GM12878 (cell line): ENCODE results near the gene INPP5D. TPM values are rescaled to one million over a fixed set of nuclear protein-coding genes. Genes with fewer than 3 reads are reported as not detected.

Source experiments
- ATAC-seq: fragments of 200-7000 bp; cut with Tn5 transposase; 3 replicates; pipeline ENCODE4 v1.9.1; 2020; ENCODE audit warnings: mild to moderate bottlenecking, moderate library complexity
- BruUV-seq: library from RNA; stranded (reverse); fragments of 400-500 nt; replicated peaks from 2 replicates; lab custom pipeline; 2021; lab: Mats Ljungman, UMichigan
- CTCF ChIA-PET: fragments of 300-600 bp; sonication (Branson Sonifier 250); formaldehyde crosslinking; extraction: SDS; loops from one replicate; lab custom pipeline; 2021; ENCODE audit warnings: inconsistent platforms; lab: Yijun Ruan, JAX
- POLR2A ChIA-PET: fragments of 350-600 bp; formaldehyde crosslinking; extraction: SDS; loops from one replicate; lab custom pipeline; 2021; ENCODE audit warnings: inconsistent platforms; lab: Charles Lee
- RAD21 ChIA-PET: fragments of 300-600 bp; sonication (Branson Sonifier 250); formaldehyde crosslinking; loops from one replicate; lab custom pipeline; 2023; ENCODE audit warnings: antibody characterized with exemption; ENCODE audit not compliant: unreplicated experiment; lab: Charles Lee
- SMC1A ChIA-PET: fragments of 300-600 bp; sonication (Branson Sonifier 250); formaldehyde crosslinking; loops from one replicate; lab custom pipeline; 2023; ENCODE audit not compliant: unreplicated experiment, uncharacterized antibody; lab: Charles Lee
- DNase-seq: peaks from one replicate; pipeline ENCODE4 v3.0.0-alpha.2; 2011; ENCODE audit warnings: low read depth, low spot score
- FAIRE-seq: peaks from 3 replicates; lab custom pipeline; 2011; peaks lifted over from hg19 to GRCh38; lab: Jason Lieb, UNC
- H2AFZ ChIP-seq: 2 replicates; pipeline ENCODE4 v1.6.0; 2011; ENCODE audit warnings: low read depth, low read length, control low read depth; ENCODE audit not compliant: control insufficient read depth
- H3K27ac ChIP-seq: 2 replicates; pipeline ENCODE4 v1.5.1; 2011; ENCODE audit warnings: control low read depth; ENCODE audit not compliant: control insufficient read depth, insufficient read depth
- H3K27me3 ChIP-seq, 2 experiments: replicated peaks in 1 of 2; 2 replicates each; pipeline versions ENCODE4 v1.6.0 to v1.6.1; 2011; ENCODE audit warnings: low read length in 1 of 2; ENCODE audit not compliant: control insufficient read depth in 2 of 2, insufficient read depth in 2 of 2
- H3K36me3 ChIP-seq, 2 experiments: 2 replicates each; pipeline ENCODE4 v1.5.1; 2011; ENCODE audit warnings: low read length in 1 of 2; ENCODE audit not compliant: control insufficient read depth in 2 of 2, insufficient read depth in 2 of 2
- H3K4me1 ChIP-seq: 2 replicates; pipeline ENCODE4 v1.6.1; 2011; ENCODE audit warnings: mild to moderate bottlenecking, low read length, moderate library complexity, mixed read lengths; ENCODE audit not compliant: control insufficient read depth, insufficient read depth
- H3K4me2 ChIP-seq: 2 replicates; pipeline ENCODE4 v1.6.0; 2011; ENCODE audit warnings: control low read depth; ENCODE audit not compliant: control insufficient read depth, insufficient read depth
- H3K4me3 ChIP-seq: fragments of 200-600 bp; sonication (generic); 2 replicates; pipeline ENCODE4 v1.5.1; 2016
- H3K79me2 ChIP-seq: 2 replicates; pipeline ENCODE4 v1.6.0; 2011; ENCODE audit warnings: low read length; ENCODE audit not compliant: control insufficient read depth, insufficient read depth
- H3K9ac ChIP-seq: 2 replicates; pipeline ENCODE4 v1.8.0; 2011; ENCODE audit warnings: low read length, control low read depth, mixed read lengths; ENCODE audit not compliant: control insufficient read depth, insufficient read depth
- H3K9me3 ChIP-seq: replicated peaks from 3 replicates; pipeline ENCODE4 v1.5.1; 2011; ENCODE audit warnings: mild to moderate bottlenecking, low read length; ENCODE audit not compliant: control insufficient read depth, insufficient read depth
- H4K20me1 ChIP-seq: 2 replicates; pipeline ENCODE4 v1.6.0; 2011; ENCODE audit not compliant: control insufficient read depth, insufficient read depth
- BCL3 ChIP-seq: IDR thresholded peaks from 2 replicates; pipeline ENCODE4 v1.6.1; 2011; ENCODE audit warnings: borderline replicate concordance, low read depth, mild to moderate bottlenecking, moderate library complexity, low read length; ENCODE audit not compliant: insufficient read depth, poor library complexity, severe bottlenecking
- MEF2A ChIP-seq: IDR thresholded peaks from 2 replicates; pipeline ENCODE4 v1.6.1; 2011; ENCODE audit warnings: low read depth, mild to moderate bottlenecking, low read length, moderate library complexity; ENCODE audit not compliant: insufficient read depth
- MTA2 ChIP-seq: fragments of 450-650 bp; IDR thresholded peaks from 2 replicates; pipeline ENCODE4 v1.6.1; 2016; ENCODE audit warnings: low read depth, mild to moderate bottlenecking, moderate library complexity
- POLR2AphosphoS5 ChIP-seq: IDR thresholded peaks from 2 replicates; pipeline ENCODE4 v1.6.1; 2011; ENCODE audit warnings: mild to moderate bottlenecking, low read length, inconsistent platforms
- RAD51 ChIP-seq: fragments of 450-650 bp; IDR thresholded peaks from 2 replicates; pipeline ENCODE4 v1.6.1; 2016; ENCODE audit warnings: moderate library complexity, mild to moderate bottlenecking, inconsistent platforms
- SMAD5 ChIP-seq: IDR thresholded peaks from 2 replicates; pipeline ENCODE4 v1.6.1; 2016; ENCODE audit warnings: antibody characterized with exemption, low read depth
- TAF1 ChIP-seq: IDR thresholded peaks from 2 replicates; pipeline ENCODE4 v1.6.1; 2011; ENCODE audit warnings: mild to moderate bottlenecking, low read depth, low read length, borderline replicate concordance
- ZBED1 ChIP-seq: IDR thresholded peaks from 2 replicates; pipeline ENCODE4 v1.6.1; 2016; ENCODE audit warnings: borderline replicate concordance
- ZBTB33 ChIP-seq: fragments of 450-650 bp; IDR thresholded peaks from 2 replicates; pipeline ENCODE4 v1.6.1; 2017; ENCODE audit warnings: mild to moderate bottlenecking
- ZNF384 ChIP-seq: IDR thresholded peaks from 2 replicates; pipeline ENCODE4 v1.6.1; 2012; ENCODE audit warnings: low read depth, mild to moderate bottlenecking, low read length, improper control_type of control experiment, borderline replicate concordance
- ZSCAN29 ChIP-seq: fragments of 450-650 bp; IDR thresholded peaks from 2 replicates; pipeline ENCODE4 v1.6.1; 2017; ENCODE audit warnings: mild to moderate bottlenecking, moderate library complexity
- WGBS: methylation state at CpG from one replicate; pipeline ENCODE4 v1.1.6; 2016; ENCODE audit warnings: low lambda C conversion rate; ENCODE audit not compliant: insufficient replicate concordance, insufficient coverage; ENCODE audit errors: missing lambda C conversion rate; 5-methylcytosine and 5-hydroxymethylcytosine counted together
- in situ Hi-C: fragments of 300-500 bp; cut with MboI; formaldehyde crosslinking; loops from 9 replicates; pipeline ENCODE4 v1.14.3; 2018; ENCODE audit warnings: mixed read lengths
- intact Hi-C: fragments of 100-400 bp; cut with micrococcal nuclease; formaldehyde crosslinking; loops from one replicate; pipeline ENCODE4 v1.14.2; 2022; ENCODE audit not compliant: unreplicated experiment
- polyA plus RNA-seq, 11 experiments: library from polyadenylated mRNA; depleted of rRNA in 4 of 11; unstranded in 6 of 11; stranded (reverse) in 5 of 11; fragments of >200 nt; fragmentation: Nextera tagmentation in 4 of 11; fragmentation: Illumina TruSeq in 1 of 11; extraction: Ambion mirVana in 4 of 11; extraction: Trizol in 1 of 11; gene quantifications; 1 replicate in 1 of 11; 2 replicates in 10 of 11; pipeline versions ENCODE4 v1.2.1 to v1.2.3, GENCODE V29; 2011 to 2016; ENCODE audit warnings: inconsistent platforms in 2 of 11, missing spikeins in 2 of 11, low read depth in 1 of 11
- total RNA-seq, 4 experiments: library from RNA; depleted of rRNA in 3 of 4; stranded (reverse); fragments of >200 nt in 3 of 4; fragmentation: Illumina TruSeq in 1 of 4; extraction: Trizol in 1 of 4; gene quantifications; 2 replicates each; pipeline versions ENCODE4 v1.2.1 to v1.2.3, GENCODE V29; 2013 to 2021
- TF ChIP-seq, protein P1 (sequence below): IDR thresholded peaks from 2 replicates; pipeline ENCODE4 v1.6.1; 2012; ENCODE audit warnings: low read length, inconsistent platforms
- TF ChIP-seq, protein P2 (sequence below): fragments of 450-650 bp; IDR thresholded peaks from 2 replicates; pipeline ENCODE4 v1.6.1; 2017; ENCODE audit warnings: low read depth, mild to moderate bottlenecking, moderate library complexity

The INPP5D gene
- total and polyA plus RNA-seq, 10 of the 15 experiments (the other 5 are each of a cell fraction or from before 2014, with no cell fraction given), result 11.8 to 139 (median 88.8) TPM

GRCh38 chr2:233082222-233082930 lies 22.2 kb downstream of the INPP5D start:
- RAD21 ChIA-PET, result interaction anchor here (0.8 to 15.1 kb wide), 15 partner anchors 10 to 170 kb away, joined by 3 to 361 read pairs (median 8); partner anchors contain the start of gene INPP5D
- intact Hi-C loops (loop anchor here (1.0 to 5.0 kb wide), 5 partner anchors 18 to 170 kb away; partner anchors contain the start of gene ATG16L1), in situ Hi-C loops (no loop called here)
- Histone ChIP-seq H3K27ac (peak overlapping the region; percentile 100), H3K9me3 (no peaks in the 10 kb centered on the region), H4K20me1 (no peaks in the 10 kb centered on the region), H2AFZ (no peak overlapping the region), H3K4me1 (peaks cover 90% of the 10 kb centered on the region), H3K9ac (peak overlapping the region; percentile 92), H3K4me3 (peak overlapping the region; percentile 50), H3K36me3 (peaks cover 15 to 28% of the 10 kb centered on the region in 2 experiments), H3K4me2 (peak overlapping the region; percentile 95), H3K27me3 (no peaks in the 10 kb centered on the region), H3K79me2 (peaks cover 71% of the 10 kb centered on the region)
- WGBS, result under 1% methylated on average over 11 of the region's 11 CpGs
- ATAC-seq (peak; percentile 58), FAIRE-seq (peak; percentile 66), DNase-seq (peak; percentile 95)
- SMC1A ChIA-PET, result interaction anchor here (0.7 to 17.9 kb wide), 18 partner anchors 9 to 172 kb away, joined by 3 to 351 read pairs (median 5); partner anchors contain the start of gene INPP5D
- BruUV-seq, result TSS peak; percentile 0
- CTCF ChIA-PET, result interaction anchor here (0.6 to 5.8 kb wide), 11 partner anchors 9 to 170 kb away, joined by 3 to 68 read pairs (median 4); partner anchors contain the start of gene INPP5D
- POLR2A ChIA-PET, result interaction anchor here (0.6 to 11.9 kb wide), 16 partner anchors 8 to 341 kb away, joined by 3 to 271 read pairs (median 5); partner anchors contain the start of gene INPP5D
- TF ChIP-seq ZSCAN29 (no peak), BCL3 (peak; percentile 93), ZNF384 (peak; percentile 49; the same call in 1 of the 2 replicates), MTA2 (peak; percentile 99), RAD51 (peak; percentile 88), TAF1 (0 out of 2 replicates have a peak, but pooled peaks have one; percentile 32), MEF2A (peak; percentile 98), ZBTB33 (no peak), ZBED1 (peak; percentile 85), SMAD5 (peak; percentile 57; the same call in 1 of the 2 replicates), POLR2AphosphoS5 (peak; percentile 75)
- TF ChIP-seq, protein P1, sequence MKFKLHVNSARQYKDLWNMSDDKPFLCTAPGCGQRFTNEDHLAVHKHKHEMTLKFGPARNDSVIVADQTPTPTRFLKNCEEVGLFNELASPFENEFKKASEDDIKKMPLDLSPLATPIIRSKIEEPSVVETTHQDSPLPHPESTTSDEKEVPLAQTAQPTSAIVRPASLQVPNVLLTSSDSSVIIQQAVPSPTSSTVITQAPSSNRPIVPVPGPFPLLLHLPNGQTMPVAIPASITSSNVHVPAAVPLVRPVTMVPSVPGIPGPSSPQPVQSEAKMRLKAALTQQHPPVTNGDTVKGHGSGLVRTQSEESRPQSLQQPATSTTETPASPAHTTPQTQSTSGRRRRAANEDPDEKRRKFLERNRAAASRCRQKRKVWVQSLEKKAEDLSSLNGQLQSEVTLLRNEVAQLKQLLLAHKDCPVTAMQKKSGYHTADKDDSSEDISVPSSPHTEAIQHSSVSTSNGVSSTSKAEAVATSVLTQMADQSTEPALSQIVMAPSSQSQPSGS, result no peak
- TF ChIP-seq, protein P2, sequence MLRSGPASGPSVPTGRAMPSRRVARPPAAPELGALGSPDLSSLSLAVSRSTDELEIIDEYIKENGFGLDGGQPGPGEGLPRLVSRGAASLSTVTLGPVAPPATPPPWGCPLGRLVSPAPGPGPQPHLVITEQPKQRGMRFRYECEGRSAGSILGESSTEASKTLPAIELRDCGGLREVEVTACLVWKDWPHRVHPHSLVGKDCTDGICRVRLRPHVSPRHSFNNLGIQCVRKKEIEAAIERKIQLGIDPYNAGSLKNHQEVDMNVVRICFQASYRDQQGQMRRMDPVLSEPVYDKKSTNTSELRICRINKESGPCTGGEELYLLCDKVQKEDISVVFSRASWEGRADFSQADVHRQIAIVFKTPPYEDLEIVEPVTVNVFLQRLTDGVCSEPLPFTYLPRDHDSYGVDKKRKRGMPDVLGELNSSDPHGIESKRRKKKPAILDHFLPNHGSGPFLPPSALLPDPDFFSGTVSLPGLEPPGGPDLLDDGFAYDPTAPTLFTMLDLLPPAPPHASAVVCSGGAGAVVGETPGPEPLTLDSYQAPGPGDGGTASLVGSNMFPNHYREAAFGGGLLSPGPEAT, result peak; percentile 97
